ENCODE measurements around the gene KRTAP5-1. TPM values are rescaled to one million over a fixed set of nuclear protein-coding genes. Genes with fewer than 3 reads are reported as not detected.

KRTAP5-1 gene
- total and polyA plus RNA-seq, 10 of the 15 experiments (the other 5 are each of a cell fraction or from before 2014, with no cell fraction given) = not detected

Other genes with a start within 250 kb of the KRTAP5-1 start
Only the 7 nearest of the 11 such genes appear.
- 12.2 and 12.9 TPM in 2 replicates for gene MOB2, start 98.5 kb downstream of the KRTAP5-1 start, total RNA-seq (2014; rRNA removed)
- 13.5 and 13.9 TPM in 2 replicates for gene MOB2, start 98.5 kb downstream of the KRTAP5-1 start, total RNA-seq (2014; rRNA removed; fragmentation: Illumina TruSeq; extraction: Trizol)
- gene MOB2, start 98.5 kb downstream of the KRTAP5-1 start, total RNA-seq (2021) = 15.1 and 17.3 TPM in 2 replicates
- gene MOB2, start 98.5 kb downstream of the KRTAP5-1 start, polyA plus RNA-seq (2011; rRNA removed) = 21.8 and 34.6 TPM in 2 replicates
- gene MOB2, start 98.5 kb downstream of the KRTAP5-1 start, polyA plus RNA-seq (2014; fragmentation: Illumina TruSeq; extraction: Trizol) = 12.6 and 21.1 TPM in 2 replicates
- under 1 TPM; 0.10 to 0.49 TPM for gene MOB2, start 98.5 kb downstream of the KRTAP5-1 start, polyA plus RNA-seq (2014; fragmentation: Nextera tagmentation; extraction: Ambion mirVana)
- 19.1 and 21.9 TPM in 2 replicates for gene MOB2, start 98.5 kb downstream of the KRTAP5-1 start, polyA plus RNA-seq (2014; rRNA removed)
- 10 to 100 TPM; 15.8 to 17.6 TPM for gene MOB2, start 98.5 kb downstream of the KRTAP5-1 start, polyA plus RNA-seq (2016; fragmentation: Nextera tagmentation; extraction: Ambion mirVana)
- gene DUSP8, start 13.0 kb downstream of the KRTAP5-1 start, total RNA-seq (2014; rRNA removed) = not detected in 2 replicates
- not detected in 2 replicates for gene DUSP8, start 13.0 kb downstream of the KRTAP5-1 start, total RNA-seq (2014; rRNA removed; fragmentation: Illumina TruSeq; extraction: Trizol)
- 0.21 and 0.38 TPM in 2 replicates for gene DUSP8, start 13.0 kb downstream of the KRTAP5-1 start, total RNA-seq (2021)
- 0.26 and 1.7 TPM in 2 replicates for gene DUSP8, start 13.0 kb downstream of the KRTAP5-1 start, polyA plus RNA-seq (2011; rRNA removed)
- gene DUSP8, start 13.0 kb downstream of the KRTAP5-1 start, polyA plus RNA-seq (2014; fragmentation: Illumina TruSeq; extraction: Trizol) = 0.04 TPM in 1 of 2 replicates, not detected in the other
- gene DUSP8, start 13.0 kb downstream of the KRTAP5-1 start, polyA plus RNA-seq (2014; fragmentation: Nextera tagmentation; extraction: Ambion mirVana) = not detected
- 0.09 and 0.14 TPM in 2 replicates for gene DUSP8, start 13.0 kb downstream of the KRTAP5-1 start, polyA plus RNA-seq (2014; rRNA removed)
- gene DUSP8, start 13.0 kb downstream of the KRTAP5-1 start, polyA plus RNA-seq (2016; fragmentation: Nextera tagmentation; extraction: Ambion mirVana) = not detected
- gene KRTAP5-2, start 13.0 kb upstream of the KRTAP5-1 start, total RNA-seq (2014; rRNA removed) = not detected in 2 replicates
- gene KRTAP5-2, start 13.0 kb upstream of the KRTAP5-1 start, total RNA-seq (2014; rRNA removed; fragmentation: Illumina TruSeq; extraction: Trizol) = not detected in 2 replicates
- gene KRTAP5-2, start 13.0 kb upstream of the KRTAP5-1 start, total RNA-seq (2021) = not detected in 2 replicates
- gene KRTAP5-2, start 13.0 kb upstream of the KRTAP5-1 start, polyA plus RNA-seq (2011; rRNA removed) = not detected in 2 replicates
- not detected in 2 replicates for gene KRTAP5-2, start 13.0 kb upstream of the KRTAP5-1 start, polyA plus RNA-seq (2014; fragmentation: Illumina TruSeq; extraction: Trizol)
- not detected for gene KRTAP5-2, start 13.0 kb upstream of the KRTAP5-1 start, polyA plus RNA-seq (2014; fragmentation: Nextera tagmentation; extraction: Ambion mirVana)
- gene KRTAP5-2, start 13.0 kb upstream of the KRTAP5-1 start, polyA plus RNA-seq (2014; rRNA removed) = not detected in 2 replicates
- not detected for gene KRTAP5-2, start 13.0 kb upstream of the KRTAP5-1 start, polyA plus RNA-seq (2016; fragmentation: Nextera tagmentation; extraction: Ambion mirVana)
- gene KRTAP5-3, start 23.2 kb upstream of the KRTAP5-1 start, total RNA-seq (2014; rRNA removed) = not detected in 2 replicates
- gene KRTAP5-3, start 23.2 kb upstream of the KRTAP5-1 start, total RNA-seq (2014; rRNA removed; fragmentation: Illumina TruSeq; extraction: Trizol) = not detected in 2 replicates
- not detected in 2 replicates for gene KRTAP5-3, start 23.2 kb upstream of the KRTAP5-1 start, total RNA-seq (2021)
- gene KRTAP5-3, start 23.2 kb upstream of the KRTAP5-1 start, polyA plus RNA-seq (2011; rRNA removed) = not detected in 2 replicates
- not detected in 2 replicates for gene KRTAP5-3, start 23.2 kb upstream of the KRTAP5-1 start, polyA plus RNA-seq (2014; fragmentation: Illumina TruSeq; extraction: Trizol)
- not detected for gene KRTAP5-3, start 23.2 kb upstream of the KRTAP5-1 start, polyA plus RNA-seq (2014; fragmentation: Nextera tagmentation; extraction: Ambion mirVana)
- gene KRTAP5-3, start 23.2 kb upstream of the KRTAP5-1 start, polyA plus RNA-seq (2014; rRNA removed) = not detected in 2 replicates
- not detected for gene KRTAP5-3, start 23.2 kb upstream of the KRTAP5-1 start, polyA plus RNA-seq (2016; fragmentation: Nextera tagmentation; extraction: Ambion mirVana)
- not detected in 2 replicates for gene KRTAP5-4, start 36.9 kb upstream of the KRTAP5-1 start, total RNA-seq (2014; rRNA removed)
- gene KRTAP5-4, start 36.9 kb upstream of the KRTAP5-1 start, total RNA-seq (2014; rRNA removed; fragmentation: Illumina TruSeq; extraction: Trizol) = not detected in 2 replicates
- gene KRTAP5-4, start 36.9 kb upstream of the KRTAP5-1 start, total RNA-seq (2021) = not detected in 2 replicates
- not detected in 2 replicates for gene KRTAP5-4, start 36.9 kb upstream of the KRTAP5-1 start, polyA plus RNA-seq (2011; rRNA removed)
- not detected in 2 replicates for gene KRTAP5-4, start 36.9 kb upstream of the KRTAP5-1 start, polyA plus RNA-seq (2014; fragmentation: Illumina TruSeq; extraction: Trizol)
- not detected for gene KRTAP5-4, start 36.9 kb upstream of the KRTAP5-1 start, polyA plus RNA-seq (2014; fragmentation: Nextera tagmentation; extraction: Ambion mirVana)
- not detected in 2 replicates for gene KRTAP5-4, start 36.9 kb upstream of the KRTAP5-1 start, polyA plus RNA-seq (2014; rRNA removed)
- not detected for gene KRTAP5-4, start 36.9 kb upstream of the KRTAP5-1 start, polyA plus RNA-seq (2016; fragmentation: Nextera tagmentation; extraction: Ambion mirVana)
- gene KRTAP5-5, start 44.5 kb upstream of the KRTAP5-1 start, total RNA-seq (2014; rRNA removed) = not detected in 2 replicates
- not detected in 2 replicates for gene KRTAP5-5, start 44.5 kb upstream of the KRTAP5-1 start, total RNA-seq (2014; rRNA removed; fragmentation: Illumina TruSeq; extraction: Trizol)
- gene KRTAP5-5, start 44.5 kb upstream of the KRTAP5-1 start, total RNA-seq (2021) = not detected in 2 replicates
- gene KRTAP5-5, start 44.5 kb upstream of the KRTAP5-1 start, polyA plus RNA-seq (2011; rRNA removed) = not detected in 2 replicates
- not detected in 2 replicates for gene KRTAP5-5, start 44.5 kb upstream of the KRTAP5-1 start, polyA plus RNA-seq (2014; fragmentation: Illumina TruSeq; extraction: Trizol)
- gene KRTAP5-5, start 44.5 kb upstream of the KRTAP5-1 start, polyA plus RNA-seq (2014; fragmentation: Nextera tagmentation; extraction: Ambion mirVana) = not detected
- gene KRTAP5-5, start 44.5 kb upstream of the KRTAP5-1 start, polyA plus RNA-seq (2014; rRNA removed) = not detected in 2 replicates
- not detected for gene KRTAP5-5, start 44.5 kb upstream of the KRTAP5-1 start, polyA plus RNA-seq (2016; fragmentation: Nextera tagmentation; extraction: Ambion mirVana)
- gene KRTAP5-6, start 111.9 kb upstream of the KRTAP5-1 start, total RNA-seq (2014; rRNA removed) = not detected in 2 replicates
- gene KRTAP5-6, start 111.9 kb upstream of the KRTAP5-1 start, total RNA-seq (2014; rRNA removed; fragmentation: Illumina TruSeq; extraction: Trizol) = not detected in 2 replicates
- not detected in 2 replicates for gene KRTAP5-6, start 111.9 kb upstream of the KRTAP5-1 start, total RNA-seq (2021)
- not detected in 2 replicates for gene KRTAP5-6, start 111.9 kb upstream of the KRTAP5-1 start, polyA plus RNA-seq (2011; rRNA removed)
- not detected in 2 replicates for gene KRTAP5-6, start 111.9 kb upstream of the KRTAP5-1 start, polyA plus RNA-seq (2014; fragmentation: Illumina TruSeq; extraction: Trizol)
- gene KRTAP5-6, start 111.9 kb upstream of the KRTAP5-1 start, polyA plus RNA-seq (2014; fragmentation: Nextera tagmentation; extraction: Ambion mirVana) = not detected
- not detected in 2 replicates for gene KRTAP5-6, start 111.9 kb upstream of the KRTAP5-1 start, polyA plus RNA-seq (2014; rRNA removed)
- gene KRTAP5-6, start 111.9 kb upstream of the KRTAP5-1 start, polyA plus RNA-seq (2016; fragmentation: Nextera tagmentation; extraction: Ambion mirVana) = not detected